CD4-positive, CD25-positive, alpha-beta regulatory T cell (primary cell): ENCODE measurements around the gene HBQ1. TPM values are rescaled to one million over a fixed set of nuclear protein-coding genes. Genes with fewer than 3 reads are reported as not detected.

Experiments used
- ATAC-seq, 2 donors: fragments of 150-1000 bp; cut with Tn5 transposase; one replicate each; pipeline ENCODE4 v1.10.0; 2021; ENCODE audit warnings: low read depth in 2 of 2, moderate number of reproducible peaks in 2 of 2, moderate library complexity in 1 of 2
- DNase-seq, 3 donors: peaks; one replicate each; pipeline versions ENCODE4 v3.0.0 to v3.0.0-alpha.2; 2012 to 2022; ENCODE audit warnings: mixed read lengths in 1 of 3
- H3K27ac ChIP-seq: one replicate; pipeline ENCODE4 v1.7.0; 2013; ENCODE audit warnings: mild to moderate bottlenecking, low read length; ENCODE audit not compliant: insufficient read depth, poor library complexity, severe bottlenecking
- H3K27me3 ChIP-seq: one replicate; pipeline ENCODE4 v1.7.0; 2013; ENCODE audit warnings: low read length; ENCODE audit not compliant: control insufficient read depth, insufficient read depth
- H3K36me3 ChIP-seq: one replicate; pipeline ENCODE4 v1.7.0; 2013; ENCODE audit warnings: mild to moderate bottlenecking, low read length, moderate library complexity; ENCODE audit not compliant: control insufficient read depth, insufficient read depth
- H3K4me1 ChIP-seq: 2 replicates; pipeline ENCODE4 v1.7.0; 2013; ENCODE audit warnings: mild to moderate bottlenecking, low read length; ENCODE audit not compliant: insufficient read depth, control insufficient read depth, poor library complexity, severe bottlenecking
- H3K4me3 ChIP-seq: one replicate; pipeline ENCODE4 v1.7.0; 2013; ENCODE audit warnings: low read depth, mild to moderate bottlenecking, low read length, moderate library complexity
- H3K9me3 ChIP-seq, 2 experiments: 1 replicate in 1 of 2; 2 replicates in 1 of 2; pipeline ENCODE4 v1.7.0; 2013; ENCODE audit warnings: low read length in 2 of 2, mild to moderate bottlenecking in 1 of 2, moderate library complexity in 1 of 2; ENCODE audit not compliant: control insufficient read depth in 2 of 2
- H3K27ac Mint-ChIP-seq, 3 donors: one replicate each; pipeline ENCODE4 v1.8.0; 2020 to 2022; ENCODE audit warnings: mild to moderate bottlenecking in 3 of 3, mixed read lengths in 3 of 3, moderate library complexity in 2 of 3
- H3K27me3 Mint-ChIP-seq: one replicate; pipeline ENCODE4 v1.8.0; 2022; ENCODE audit warnings: mild to moderate bottlenecking, mixed read lengths
- H3K36me3 Mint-ChIP-seq: one replicate; pipeline ENCODE4 v1.8.0; 2020; ENCODE audit warnings: mixed read lengths
- H3K4me1 Mint-ChIP-seq, 4 donors: one replicate each; pipeline ENCODE4 v1.8.0; 2020 to 2022; ENCODE audit warnings: mixed read lengths in 4 of 4, mild to moderate bottlenecking in 1 of 4
- H3K4me3 Mint-ChIP-seq, 4 donors: one replicate each; pipeline ENCODE4 v1.8.0; 2020 to 2022; ENCODE audit warnings: mild to moderate bottlenecking in 4 of 4, mixed read lengths in 4 of 4, moderate library complexity in 3 of 4
- H3K9me3 Mint-ChIP-seq, 7 donors: one replicate each; pipeline ENCODE4 v1.8.0; 2020 to 2022; ENCODE audit warnings: mixed read lengths in 7 of 7, mild to moderate bottlenecking in 3 of 7, moderate library complexity in 2 of 7
- polyA plus RNA-seq, 4 donors: library from polyadenylated mRNA; unstranded; fragments of 300-500 nt; fragmentation: Illumina TruSeq; gene quantifications; one replicate each; pipeline ENCODE4 v1.2.3, GENCODE V29; 2021
- total RNA-seq: library from RNA; stranded (reverse); gene quantifications from one replicate; pipeline ENCODE4 v1.2.3, GENCODE V29; 2022

HBQ1 gene
- total and polyA plus RNA-seq, 5 donors from 2014 or later = not detected

GRCh38 chr16:179211-180092, 807 bp upstream of the HBQ1 start:
- H3K9me3 Mint-ChIP-seq = peaks cover 0 to 1% (median 0%) of the 10 kb centered on the region in 7 donors
- Histone ChIP-seq H3K4me1 (peaks cover 19% of the 10 kb centered on the region), H3K36me3 (no peaks in the 10 kb centered on the region), H3K27ac (no peak overlapping the region), H3K4me3 (no peak overlapping the region), H3K9me3 (no peaks in the 10 kb centered on the region), H3K27me3 (peaks cover 23% of the 10 kb centered on the region)
- peak overlapping the region; percentile 50 to 79 (median 61) for H3K4me3 Mint-ChIP-seq
- ATAC-seq (no peak), DNase-seq (no peak)
- H3K27ac Mint-ChIP-seq = no peak overlapping the region
- H3K27me3 Mint-ChIP-seq = peaks cover 42% of the 10 kb centered on the region
- peaks cover 0 to 19% (median 2%) of the 10 kb centered on the region in 4 donors for H3K4me1 Mint-ChIP-seq
- H3K36me3 Mint-ChIP-seq = no peaks in the 10 kb centered on the region

- Histone ChIP-seq H3K9me3 (no peaks in the 10 kb centered on the region), H3K4me1 (peaks cover 19% of the 10 kb centered on the region), H3K4me3 (no peak overlapping the region), H3K27me3 (peaks cover 17% of the 10 kb centered on the region), H3K36me3 (no peaks in the 10 kb centered on the region), H3K27ac (no peak overlapping the region)
- H3K4me1 Mint-ChIP-seq = peaks cover 0 to 13% (median 0%) of the 10 kb centered on the region in 4 donors
- H3K27ac Mint-ChIP-seq = no peak overlapping the region
- peak; percentile 86 to 87 for ATAC-seq
- DNase-seq = peak; percentile 70 to 83 (median 79)
- H3K9me3 Mint-ChIP-seq = peaks cover 0 to 1% (median 0%) of the 10 kb centered on the region in 7 donors
- H3K27me3 Mint-ChIP-seq = peaks cover 28% of the 10 kb centered on the region
- H3K36me3 Mint-ChIP-seq = no peaks in the 10 kb centered on the region
- peak overlapping the region in 3 of 4 donors; percentile 12 to 72 (median 29) for H3K4me3 Mint-ChIP-seq
These were observed 664 bp downstream of the HBQ1 start for GRCh38 chr16:180681-181564.

- no peaks in the 10 kb centered on the region for H3K9me3 ChIP-seq
- Mint-ChIP-seq H3K4me1 (peaks cover 0 to 13% (median 0%) of the 10 kb centered on the region in 4 donors), H3K27ac (no peak overlapping the region)
These were observed 1.3 kb downstream of the HBQ1 start for GRCh38 chr16:181565-182021.

GRCh38 chr16:183005-183404, 2.7 kb downstream of the HBQ1 start:
- H3K27me3 ChIP-seq = peaks cover 12% of the 10 kb centered on the region
- Mint-ChIP-seq H3K36me3 (no peaks in the 10 kb centered on the region), H3K4me3 (no peak overlapping the region), H3K27ac (no peak overlapping the region), H3K4me1 (peaks cover 0 to 5% (median 0%) of the 10 kb centered on the region in 4 donors), H3K9me3 (peaks cover 0 to 1% (median 0%) of the 10 kb centered on the region in 7 donors), H3K27me3 (peaks cover 20% of the 10 kb centered on the region)
- no peak for DNase-seq
- H3K27ac ChIP-seq = no peak overlapping the region
- ATAC-seq = no peak
- no peak overlapping the region for H3K4me3 ChIP-seq
- no peaks in the 10 kb centered on the region for H3K9me3 ChIP-seq
- H3K4me1 ChIP-seq = peaks cover 19% of the 10 kb centered on the region
- H3K36me3 ChIP-seq = peaks cover 3% of the 10 kb centered on the region

More at GRCh38 chr16:181565-182021, 1.3 kb downstream of the HBQ1 start:
- Histone ChIP-seq H3K27me3 (peaks cover 17% of the 10 kb centered on the region), H3K27ac (no peak overlapping the region), H3K4me1 (peaks cover 19% of the 10 kb centered on the region), H3K4me3 (no peak overlapping the region), H3K36me3 (no peaks in the 10 kb centered on the region)
- H3K4me3 Mint-ChIP-seq = peak overlapping the region in 1 of 4 donors; percentile 12
- peak in 1 of 3 donors; percentile 15 for DNase-seq
- no peaks in the 10 kb centered on the region for H3K36me3 Mint-ChIP-seq
- ATAC-seq = no peak
- H3K9me3 Mint-ChIP-seq = peaks cover 0 to 1% (median 0%) of the 10 kb centered on the region in 7 donors
- H3K27me3 Mint-ChIP-seq = peaks cover 28% of the 10 kb centered on the region

GRCh38 chr16:185213-185612, 5.0 kb downstream of the HBQ1 start:
- peaks cover 15% of the 10 kb centered on the region for H3K4me1 ChIP-seq
- Mint-ChIP-seq H3K4me3 (no peak overlapping the region), H3K4me1 (peaks cover 5 to 11% (median 6%) of the 10 kb centered on the region in 4 donors), H3K9me3 (no peaks in the 10 kb centered on the region), H3K36me3 (peaks cover 15% of the 10 kb centered on the region), H3K27me3 (no peaks in the 10 kb centered on the region), H3K27ac (no peak overlapping the region)
- DNase-seq = no peak
- H3K27ac ChIP-seq = no peak overlapping the region
- H3K36me3 ChIP-seq = peaks cover 20% of the 10 kb centered on the region
- no peak for ATAC-seq
- no peaks in the 10 kb centered on the region for H3K9me3 ChIP-seq
- H3K4me3 ChIP-seq = no peak overlapping the region
- H3K27me3 ChIP-seq = no peaks in the 10 kb centered on the region

- Histone ChIP-seq H3K4me1 (peaks cover 11% of the 10 kb centered on the region), H3K9me3 (no peaks in the 10 kb centered on the region), H3K4me3 (no peak overlapping the region), H3K36me3 (peaks cover 24% of the 10 kb centered on the region), H3K27ac (no peak overlapping the region), H3K27me3 (no peaks in the 10 kb centered on the region)
- H3K36me3 Mint-ChIP-seq = peaks cover 18% of the 10 kb centered on the region
- H3K4me3 Mint-ChIP-seq = no peak overlapping the region
- no peaks in the 10 kb centered on the region for H3K27me3 Mint-ChIP-seq
- DNase-seq (no peak), ATAC-seq (no peak)
- peak overlapping the region in 1 of 3 donors; percentile 48 for H3K27ac Mint-ChIP-seq
- H3K4me1 Mint-ChIP-seq = peaks cover 5 to 11% (median 6%) of the 10 kb centered on the region in 4 donors
- H3K9me3 Mint-ChIP-seq = no peaks in the 10 kb centered on the region
These were observed 5.4 kb downstream of the HBQ1 start for GRCh38 chr16:185691-186090.

- Histone ChIP-seq H3K4me3 (no peak overlapping the region), H3K27me3 (no peaks in the 10 kb centered on the region), H3K9me3 (no peaks in the 10 kb centered on the region), H3K4me1 (no peaks in the 10 kb centered on the region), H3K27ac (no peak overlapping the region), H3K36me3 (peaks cover 38% of the 10 kb centered on the region)
- H3K9me3 Mint-ChIP-seq = no peaks in the 10 kb centered on the region
- no peak overlapping the region for H3K4me3 Mint-ChIP-seq
- H3K27ac Mint-ChIP-seq = no peak overlapping the region
- H3K36me3 Mint-ChIP-seq = peaks cover 33% of the 10 kb centered on the region
- peaks cover 5 to 12% (median 8%) of the 10 kb centered on the region in 4 donors for H3K4me1 Mint-ChIP-seq
- ATAC-seq = no peak
- DNase-seq = no peak
- no peaks in the 10 kb centered on the region for H3K27me3 Mint-ChIP-seq
These were observed 7.1 kb downstream of the HBQ1 start for GRCh38 chr16:187330-187729.
